Activated naive CD4-positive, alpha-beta T cell treated with anti-CD3 and anti-CD28 coated beads, Interleukin-2, amount 10 ng/mL, durations not matched to agents 7 days and 5 days (primary cell): ENCODE measurements around the gene PLCB4.

Experiments used
- CTCF ChIA-PET: fragments of 350-600 bp; sonication (Branson Sonifier 250); formaldehyde crosslinking; loops from one replicate; lab custom pipeline; 2021; ENCODE audit warnings: antibody characterized with exemption; lab: Charles Lee
- DNase-seq: peaks from one replicate; pipeline ENCODE4 v3.0.0-alpha.2; 2020
- H3K27ac Mint-ChIP-seq: one replicate; pipeline ENCODE4 v1.8.0; 2021; ENCODE audit warnings: mild to moderate bottlenecking, moderate library complexity, mixed read lengths
- H3K27me3 Mint-ChIP-seq: one replicate; pipeline ENCODE4 v1.8.0; 2021; ENCODE audit warnings: mild to moderate bottlenecking, mixed read lengths
- H3K36me3 Mint-ChIP-seq: one replicate; pipeline ENCODE4 v1.8.0; 2021; ENCODE audit warnings: mixed read lengths
- H3K4me1 Mint-ChIP-seq: one replicate; pipeline ENCODE4 v1.8.0; 2021; ENCODE audit warnings: mixed read lengths
- H3K4me3 Mint-ChIP-seq: one replicate; pipeline ENCODE4 v1.8.0; 2021; ENCODE audit warnings: mild to moderate bottlenecking, moderate library complexity, mixed read lengths
- H3K9me3 Mint-ChIP-seq: one replicate; pipeline ENCODE4 v1.8.0; 2021; ENCODE audit warnings: mixed read lengths

The PLCB4 gene

DNA sequence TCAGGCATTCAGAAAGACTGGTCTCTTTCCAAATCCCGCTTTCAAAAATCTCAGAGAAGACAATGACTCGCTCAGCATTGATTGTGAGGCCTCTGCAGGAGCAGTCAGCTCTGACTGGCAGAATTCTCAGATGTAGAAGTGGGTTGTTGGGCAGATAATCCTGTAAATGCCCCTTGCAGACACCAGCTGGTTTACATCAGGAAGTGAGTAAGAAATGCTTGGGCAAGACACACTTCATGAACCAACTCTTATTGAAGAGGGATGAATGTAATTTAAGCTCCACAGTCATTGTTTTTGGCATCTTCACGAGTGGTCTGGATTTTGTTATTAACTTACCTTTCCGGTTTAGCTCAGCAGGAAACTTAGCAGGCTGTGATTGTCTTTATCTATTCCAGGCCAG is 166.6 kb downstream of the PLCB4 start:
- H3K27ac Mint-ChIP-seq, result no peak overlapping the region
- no peak overlapping the region for H3K4me3 Mint-ChIP-seq
- CTCF ChIA-PET, result no interaction called here
- no peaks in the 10 kb centered on the region for H3K27me3 Mint-ChIP-seq
- H3K36me3 Mint-ChIP-seq, result no peaks in the 10 kb centered on the region
- no peaks in the 10 kb centered on the region for H3K9me3 Mint-ChIP-seq
- no peak for DNase-seq
- no peaks in the 10 kb centered on the region for H3K4me1 Mint-ChIP-seq

DNA sequence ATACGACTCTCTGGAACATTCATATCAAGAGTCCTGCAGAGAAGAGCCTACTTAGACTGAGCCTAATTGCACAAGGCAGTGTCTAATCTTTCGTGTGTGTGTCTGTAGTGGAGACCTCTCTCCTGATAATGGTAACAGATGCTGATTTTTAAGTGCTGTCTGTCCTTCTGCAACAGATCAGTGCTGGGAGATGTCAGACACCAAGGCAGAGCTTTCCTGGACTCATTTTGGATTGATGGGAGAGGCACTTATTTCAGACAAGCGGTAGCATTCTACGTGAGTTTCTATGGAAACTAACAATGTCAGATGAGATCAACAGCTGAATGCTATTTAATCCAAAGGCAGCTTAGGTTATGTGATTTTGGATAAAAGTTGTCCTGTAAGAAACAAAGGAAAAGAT is 167.6 kb downstream of the PLCB4 start:
- Mint-ChIP-seq H3K36me3 (no peaks in the 10 kb centered on the region), H3K4me3 (no peak overlapping the region), H3K27ac (no peak overlapping the region), H3K4me1 (no peaks in the 10 kb centered on the region), H3K27me3 (no peaks in the 10 kb centered on the region), H3K9me3 (no peaks in the 10 kb centered on the region)
- CTCF ChIA-PET, result no interaction called here
- DNase-seq, result no peak

DNA sequence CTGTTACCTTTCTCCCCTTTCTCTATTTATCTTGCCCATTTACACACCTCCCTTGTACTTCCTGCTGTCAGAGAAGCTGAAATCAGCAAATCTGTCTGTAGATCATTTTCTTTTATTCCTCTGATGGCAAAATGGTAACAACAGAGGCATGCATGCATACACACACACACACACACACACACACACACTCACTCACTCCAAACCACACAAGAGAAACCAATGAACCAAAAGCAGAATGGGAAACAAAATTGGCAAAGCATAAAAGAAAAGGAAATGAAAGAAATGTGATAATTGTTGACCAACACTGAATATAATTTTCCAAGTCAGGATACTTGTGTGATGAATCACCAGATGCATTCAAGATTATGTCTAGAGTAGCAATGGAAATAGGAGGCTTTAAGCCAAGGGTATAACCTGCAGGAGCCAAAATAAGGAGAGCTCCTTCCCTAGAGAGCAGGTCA is 172.4 kb downstream of the PLCB4 start:
- CTCF ChIA-PET, result no interaction called here
- no peaks in the 10 kb centered on the region for H3K4me1 Mint-ChIP-seq
- no peak for DNase-seq
- H3K36me3 Mint-ChIP-seq, result no peaks in the 10 kb centered on the region
- H3K27me3 Mint-ChIP-seq, result no peaks in the 10 kb centered on the region
- H3K9me3 Mint-ChIP-seq, result no peaks in the 10 kb centered on the region
- H3K27ac Mint-ChIP-seq, result no peak overlapping the region
- no peak overlapping the region for H3K4me3 Mint-ChIP-seq

DNA sequence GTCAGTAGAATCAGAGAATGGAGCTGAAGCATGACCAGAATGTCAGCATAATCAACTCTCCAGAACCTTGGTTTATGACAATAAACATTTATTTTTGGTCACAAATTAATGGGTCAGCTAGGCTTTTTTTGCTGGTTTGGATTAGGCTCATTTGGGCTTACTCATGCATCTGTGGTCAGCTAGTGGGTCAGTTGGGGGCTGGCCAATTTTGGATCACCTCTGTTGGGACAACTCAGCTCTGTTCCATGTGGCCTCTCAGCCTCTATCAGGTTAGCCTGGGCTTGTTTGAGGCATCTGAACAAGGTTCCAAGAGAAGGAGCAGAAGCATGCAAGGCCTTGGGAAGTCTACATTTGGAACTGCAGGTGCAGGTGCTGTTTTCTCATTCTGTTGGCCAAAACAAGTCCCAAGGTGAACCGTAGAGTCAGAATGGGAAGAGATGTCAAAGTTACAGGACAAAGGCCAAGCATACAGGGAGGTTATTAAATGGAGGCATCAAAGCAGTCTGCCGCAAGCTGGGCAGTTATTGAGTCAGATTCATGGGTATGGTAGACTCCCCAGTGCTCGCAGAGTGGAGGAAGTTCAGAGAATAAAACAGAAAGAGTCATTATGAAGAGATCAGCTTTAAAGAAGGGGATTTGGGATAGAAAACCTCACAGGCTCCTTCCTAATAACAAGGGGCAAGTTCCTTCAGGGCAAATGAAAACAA is 173.0 kb downstream of the PLCB4 start:
- no peak overlapping the region for H3K27ac Mint-ChIP-seq
- no peak overlapping the region for H3K4me3 Mint-ChIP-seq
- no peaks in the 10 kb centered on the region for H3K4me1 Mint-ChIP-seq
- CTCF ChIA-PET, result no interaction called here
- no peak for DNase-seq
- no peaks in the 10 kb centered on the region for H3K27me3 Mint-ChIP-seq
- H3K36me3 Mint-ChIP-seq, result no peaks in the 10 kb centered on the region
- no peaks in the 10 kb centered on the region for H3K9me3 Mint-ChIP-seq

DNA sequence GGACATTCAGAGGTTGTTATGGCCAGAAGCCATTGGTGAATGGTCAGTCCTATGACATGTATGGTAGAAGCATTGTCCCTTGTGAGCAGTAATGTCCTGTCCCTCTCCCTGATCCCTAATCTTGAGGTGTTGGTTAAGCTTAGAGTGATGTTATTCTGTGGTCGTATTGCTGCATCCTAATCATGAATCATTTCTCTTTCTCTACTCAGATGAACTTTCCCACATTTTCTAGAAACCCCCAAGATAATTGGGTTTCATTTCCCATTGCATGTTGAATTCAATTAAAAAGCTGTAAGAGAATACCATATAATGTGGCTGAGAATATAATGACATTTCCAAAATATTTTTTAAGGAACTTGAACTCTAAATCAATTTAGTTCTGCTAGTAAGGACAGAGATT is 175.1 kb downstream of the PLCB4 start:
- Mint-ChIP-seq H3K27me3 (no peaks in the 10 kb centered on the region), H3K4me3 (no peak overlapping the region), H3K27ac (no peak overlapping the region), H3K36me3 (no peaks in the 10 kb centered on the region), H3K9me3 (no peaks in the 10 kb centered on the region), H3K4me1 (no peaks in the 10 kb centered on the region)
- CTCF ChIA-PET, result no interaction called here
- DNase-seq, result no peak

DNA sequence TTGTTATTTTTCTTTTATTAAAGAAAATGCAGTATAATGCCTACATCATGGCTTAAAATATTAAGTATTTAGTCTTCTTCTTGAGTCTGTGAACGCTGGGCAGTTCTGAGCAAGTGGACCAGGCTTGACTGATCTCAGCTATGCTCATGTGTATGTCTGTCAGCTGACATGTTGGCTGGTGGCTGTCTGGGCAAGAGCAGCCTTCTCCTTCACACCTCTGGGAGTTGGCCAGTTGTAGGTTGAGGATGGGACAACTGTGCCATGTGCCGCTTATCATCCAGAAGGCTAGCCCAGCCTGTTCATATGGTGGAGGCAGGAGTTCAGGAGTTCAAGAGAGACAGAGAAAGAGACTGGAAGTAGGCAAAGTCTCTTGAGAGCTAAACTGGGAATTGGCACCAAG is 175.9 kb downstream of the PLCB4 start:
- CTCF ChIA-PET, result no interaction called here
- DNase-seq, result no peak
- Mint-ChIP-seq H3K4me1 (no peaks in the 10 kb centered on the region), H3K4me3 (no peak overlapping the region), H3K27me3 (no peaks in the 10 kb centered on the region), H3K36me3 (no peaks in the 10 kb centered on the region), H3K9me3 (no peaks in the 10 kb centered on the region), H3K27ac (no peak overlapping the region)

DNA sequence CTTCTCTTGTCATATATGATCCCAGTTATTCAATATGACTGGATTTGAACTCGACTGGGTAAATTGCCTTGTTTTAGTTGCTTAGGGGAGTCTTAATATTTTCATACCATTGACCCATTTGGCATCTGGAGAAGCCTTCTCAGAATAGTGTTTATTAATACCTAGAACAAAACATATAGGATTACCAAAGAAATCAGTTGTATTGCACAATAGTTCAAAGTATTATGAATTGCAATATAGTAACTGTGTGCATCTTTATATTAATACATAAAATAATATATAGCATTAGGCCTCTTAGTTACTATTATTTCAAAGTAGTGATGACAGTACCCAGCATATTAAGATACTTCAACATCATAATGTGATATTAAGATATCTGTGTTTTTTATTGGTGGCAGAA is 177.8 kb downstream of the PLCB4 start:
- no peak for DNase-seq
- Mint-ChIP-seq H3K36me3 (no peaks in the 10 kb centered on the region), H3K27me3 (no peaks in the 10 kb centered on the region), H3K4me1 (no peaks in the 10 kb centered on the region), H3K27ac (no peak overlapping the region), H3K4me3 (no peak overlapping the region), H3K9me3 (no peaks in the 10 kb centered on the region)
- CTCF ChIA-PET, result no interaction called here

DNA sequence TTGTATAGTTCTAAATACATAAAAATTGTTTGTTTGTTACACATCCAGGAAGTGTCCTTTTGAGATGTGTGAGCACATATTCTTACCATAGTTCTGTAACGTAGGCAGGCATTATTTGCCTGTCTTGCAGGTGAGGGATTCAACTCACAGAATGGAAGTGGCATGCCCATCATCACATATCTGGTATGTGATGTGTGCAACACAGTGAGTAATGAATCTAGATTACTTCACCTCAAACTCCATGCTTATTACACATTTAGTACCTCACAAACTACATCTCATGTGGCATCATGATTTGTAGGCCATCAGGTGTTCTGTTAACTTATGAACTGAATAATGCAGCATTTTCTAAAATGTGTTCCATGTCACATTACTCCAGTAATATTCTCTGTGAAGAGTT is 181.6 kb downstream of the PLCB4 start:
- H3K9me3 Mint-ChIP-seq, result no peaks in the 10 kb centered on the region
- no peaks in the 10 kb centered on the region for H3K36me3 Mint-ChIP-seq
- no peaks in the 10 kb centered on the region for H3K4me1 Mint-ChIP-seq
- peaks cover 3% of the 10 kb centered on the region for H3K27me3 Mint-ChIP-seq
- CTCF ChIA-PET, result no interaction called here
- no peak overlapping the region for H3K27ac Mint-ChIP-seq
- H3K4me3 Mint-ChIP-seq, result no peak overlapping the region
- no peak for DNase-seq

DNA sequence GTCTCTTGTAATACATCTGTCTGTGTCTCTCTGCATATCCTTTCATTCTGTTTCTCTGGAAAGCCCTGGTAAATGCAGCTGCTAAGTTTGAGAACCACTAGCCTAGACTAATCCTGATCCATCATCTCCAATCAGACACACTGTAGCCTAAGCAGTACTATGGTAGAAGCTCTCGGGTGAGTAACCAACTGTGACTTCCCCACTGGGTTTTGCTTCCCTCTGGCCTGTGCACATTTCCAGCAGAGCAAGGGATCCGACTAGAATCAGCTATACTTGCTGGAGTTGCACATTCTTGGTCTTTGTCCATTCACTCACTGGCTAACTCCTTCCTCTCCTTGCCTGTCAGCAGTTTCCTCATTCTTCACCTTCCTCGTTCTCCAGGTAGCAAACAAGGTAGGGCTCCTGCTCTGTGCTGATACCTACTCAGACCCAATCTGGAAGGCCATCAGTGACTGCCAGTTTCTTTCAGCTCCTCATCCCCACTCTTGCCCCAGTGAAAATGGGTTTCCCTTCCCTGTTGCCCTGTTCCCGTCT is 184.2 kb downstream of the PLCB4 start:
- peaks cover 3% of the 10 kb centered on the region for H3K27me3 Mint-ChIP-seq
- CTCF ChIA-PET, result interaction anchor here (0.6 kb wide), 1 partner anchor 186 kb away, joined by 6 read pairs; no protein-coding TSS in a partner anchor

DNA sequence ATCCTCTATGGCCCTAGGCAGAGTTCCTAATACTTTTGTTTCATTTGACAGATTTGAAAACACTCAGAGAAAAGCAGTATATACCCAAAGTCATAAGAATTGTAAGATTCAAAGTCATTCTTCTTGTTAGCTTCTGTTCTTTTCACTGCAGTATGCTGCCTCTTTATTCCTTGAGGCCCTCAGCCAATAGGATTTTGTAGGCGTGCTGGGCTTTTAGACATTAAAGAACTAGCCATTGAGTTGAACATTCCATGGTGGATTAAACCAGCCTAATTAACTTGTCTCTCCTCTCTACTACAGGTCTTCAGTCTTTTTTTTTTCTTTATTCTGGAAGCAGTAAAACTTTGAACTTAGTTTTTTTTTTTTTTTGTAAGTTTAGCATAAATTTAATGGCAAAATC is 186.3 kb downstream of the PLCB4 start:
- Mint-ChIP-seq H3K4me1 (no peaks in the 10 kb centered on the region), H3K9me3 (no peaks in the 10 kb centered on the region), H3K4me3 (no peak overlapping the region), H3K27ac (no peak overlapping the region), H3K36me3 (no peaks in the 10 kb centered on the region), H3K27me3 (peaks cover 3% of the 10 kb centered on the region)
- DNase-seq, result no peak
- CTCF ChIA-PET, result no interaction called here

More for the DNA sequence above, 184.2 kb downstream of the PLCB4 start:
- Mint-ChIP-seq H3K4me3 (no peak overlapping the region), H3K4me1 (no peaks in the 10 kb centered on the region), H3K27ac (no peak overlapping the region), H3K9me3 (no peaks in the 10 kb centered on the region), H3K36me3 (no peaks in the 10 kb centered on the region)
- DNase-seq, result no peak

DNA sequence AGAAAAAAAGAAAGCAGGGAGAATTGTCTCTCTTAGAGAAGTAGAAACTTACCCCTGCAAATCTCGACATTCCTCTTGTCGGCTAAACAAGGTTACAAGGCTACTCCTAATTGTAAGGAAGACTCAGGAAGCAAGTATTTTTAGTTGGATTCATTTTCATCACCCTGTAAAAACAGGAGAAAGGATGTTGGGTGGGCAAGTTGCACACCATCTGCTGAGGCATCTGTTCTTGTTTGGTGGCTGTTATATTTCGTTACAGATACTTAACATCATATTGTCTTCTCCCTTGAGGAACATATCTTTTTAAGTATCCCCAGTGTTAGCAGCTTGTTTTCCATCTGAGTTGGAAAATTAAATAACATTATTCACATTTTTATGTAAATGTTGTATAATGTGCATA is 187.5 kb downstream of the PLCB4 start:
- no peaks in the 10 kb centered on the region for H3K9me3 Mint-ChIP-seq

DNA sequence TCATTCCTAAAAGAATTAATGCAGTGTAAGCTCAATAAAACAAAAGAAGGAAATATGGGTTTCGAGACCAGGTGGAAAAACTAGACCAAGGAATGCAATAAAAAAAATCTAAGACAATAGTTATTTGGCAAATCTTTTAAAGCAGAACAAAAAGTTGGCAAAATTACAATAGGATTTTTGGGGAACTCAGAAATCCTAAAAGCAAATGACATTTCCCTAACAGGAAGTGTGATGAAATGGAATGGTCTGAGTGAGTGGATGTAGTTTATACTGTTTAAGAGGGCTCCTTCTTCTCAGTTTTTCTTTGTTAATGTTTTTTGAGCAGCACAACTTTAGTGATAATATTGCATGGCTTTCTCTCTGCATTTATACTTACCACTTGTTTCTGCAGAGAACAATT is 190.0 kb downstream of the PLCB4 start:
- Mint-ChIP-seq H3K27ac (no peak overlapping the region), H3K36me3 (no peaks in the 10 kb centered on the region), H3K4me3 (no peak overlapping the region), H3K9me3 (no peaks in the 10 kb centered on the region), H3K4me1 (no peaks in the 10 kb centered on the region), H3K27me3 (no peaks in the 10 kb centered on the region)
- DNase-seq, result no peak
- CTCF ChIA-PET, result no interaction called here

More for the DNA sequence above, 187.5 kb downstream of the PLCB4 start:
- Mint-ChIP-seq H3K4me3 (no peak overlapping the region), H3K36me3 (no peaks in the 10 kb centered on the region), H3K27ac (no peak overlapping the region), H3K4me1 (no peaks in the 10 kb centered on the region), H3K27me3 (peaks cover 3% of the 10 kb centered on the region)
- no peak for DNase-seq
- CTCF ChIA-PET, result no interaction called here

DNA sequence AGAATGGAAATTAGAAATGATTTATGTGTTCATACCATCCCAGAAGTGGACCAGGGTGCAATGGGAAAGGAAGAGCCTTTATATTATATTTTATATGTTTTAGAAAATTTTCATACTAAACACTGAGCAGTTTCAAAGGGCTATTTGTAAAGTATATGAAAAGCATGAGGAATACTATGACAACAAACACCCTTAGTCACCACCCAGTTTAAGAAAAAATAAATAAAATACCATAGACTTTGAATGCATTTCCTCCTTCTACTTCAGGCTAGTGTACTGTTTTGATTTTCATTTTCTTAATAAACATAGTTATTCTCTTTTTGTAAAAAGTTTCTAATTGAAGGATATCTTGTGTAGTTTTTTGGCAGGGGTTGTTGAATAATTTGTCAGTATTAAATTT is 191.1 kb downstream of the PLCB4 start:
- no peak overlapping the region for H3K27ac Mint-ChIP-seq
- H3K4me1 Mint-ChIP-seq, result no peaks in the 10 kb centered on the region
- no peaks in the 10 kb centered on the region for H3K27me3 Mint-ChIP-seq
- DNase-seq, result no peak
- no peak overlapping the region for H3K4me3 Mint-ChIP-seq
- no peaks in the 10 kb centered on the region for H3K9me3 Mint-ChIP-seq
- CTCF ChIA-PET, result no interaction called here
- H3K36me3 Mint-ChIP-seq, result no peaks in the 10 kb centered on the region

DNA sequence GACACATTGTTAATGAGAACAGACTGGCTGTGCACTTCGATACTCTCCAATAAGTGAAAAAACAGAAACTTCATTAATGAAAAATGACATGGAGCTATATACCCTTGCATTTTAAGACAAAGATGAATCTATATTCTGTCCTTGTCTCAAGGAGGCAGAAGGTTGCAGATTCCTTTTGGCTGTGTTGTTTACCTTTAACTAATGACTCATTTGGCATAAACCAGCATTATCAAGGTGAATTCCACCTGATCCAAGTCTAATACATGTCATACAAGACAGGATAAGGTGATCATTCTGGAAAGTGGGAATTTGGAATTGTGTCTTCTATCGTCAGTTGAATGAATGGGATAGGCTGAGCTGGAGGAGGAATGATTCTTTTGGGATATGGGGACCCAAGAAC is 192.9 kb downstream of the PLCB4 start:
- Mint-ChIP-seq H3K27me3 (no peaks in the 10 kb centered on the region), H3K27ac (no peak overlapping the region), H3K4me3 (no peak overlapping the region), H3K4me1 (no peaks in the 10 kb centered on the region), H3K9me3 (no peaks in the 10 kb centered on the region), H3K36me3 (no peaks in the 10 kb centered on the region)
- CTCF ChIA-PET, result no interaction called here
- DNase-seq, result no peak

DNA sequence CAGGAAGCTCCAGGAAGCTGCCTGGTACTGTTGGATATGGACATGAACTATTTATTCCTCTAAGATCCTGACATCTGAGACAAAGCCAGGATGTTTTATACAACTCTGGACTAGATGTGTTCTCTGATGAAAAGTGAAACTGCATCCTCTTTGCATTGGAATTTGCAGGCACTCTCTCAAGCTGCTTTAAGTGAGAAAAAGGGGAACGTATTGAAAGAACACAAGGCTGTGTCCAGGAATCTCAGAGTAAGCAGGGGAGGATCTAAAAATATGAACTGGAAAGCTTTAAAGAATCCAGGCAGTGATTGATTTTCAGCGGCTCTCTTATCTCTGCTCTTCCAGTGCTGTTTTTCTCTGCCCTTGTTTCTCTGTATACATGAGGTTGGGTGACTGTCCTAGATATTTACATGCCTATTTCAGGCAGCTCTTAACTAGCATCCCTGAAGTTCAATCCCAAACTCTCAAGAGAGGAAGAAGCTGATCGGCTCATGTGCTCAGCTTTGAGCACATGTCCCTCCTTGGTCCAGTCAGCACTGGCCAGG is 193.8 kb downstream of the PLCB4 start:
- DNase-seq, result no peak
- Mint-ChIP-seq H3K4me1 (no peaks in the 10 kb centered on the region), H3K9me3 (no peaks in the 10 kb centered on the region), H3K27me3 (no peaks in the 10 kb centered on the region), H3K27ac (no peak overlapping the region), H3K4me3 (no peak overlapping the region), H3K36me3 (no peaks in the 10 kb centered on the region)
- CTCF ChIA-PET, result no interaction called here
